Heart left ventricle (tissue), 16 donors: ENCODE measurements around the gene VTCN1. TPM values are rescaled to one million over a fixed set of nuclear protein-coding genes. Genes with fewer than 3 reads are reported as not detected.
A peak's percentile ranks its signal among the peaks of the same experiment; 100 is the strongest.

ENCODE experiments used
- ATAC-seq, 4 donors: fragments of 200-7000 bp; cut with Tn5 transposase; one replicate each; pipeline ENCODE4 v1.9.1; 2020 to 2022; ENCODE audit warnings: moderate library complexity in 4 of 4, mild to moderate bottlenecking in 3 of 4, moderate number of reproducible peaks in 1 of 4
- DNase-seq, 5 donors: peaks; one replicate each; pipeline ENCODE4 v3.0.0-alpha.2; 2020
- H3K27ac ChIP-seq, 12 donors: fragments of 200-600 bp; sonication (generic) in 4 of 12; one replicate each; pipeline versions ENCODE4 v1.5.0 to v1.8.0; 2016 to 2022; ENCODE audit warnings: mild to moderate bottlenecking in 2 of 12
- H3K27me3 ChIP-seq, 9 donors: fragments of 200-600 bp; sonication (generic) in 2 of 9; one replicate each; pipeline versions ENCODE4 v1.5.1 to v1.8.0; 2016 to 2022; ENCODE audit warnings: mild to moderate bottlenecking in 3 of 9
- H3K36me3 ChIP-seq, 9 donors: fragments of 200-600 bp; sonication (generic) in 2 of 9; one replicate each; pipeline versions ENCODE4 v1.5.0 to v1.8.0; 2018 to 2022; ENCODE audit warnings: mild to moderate bottlenecking in 2 of 9
- H3K4me1 ChIP-seq, 12 donors: fragments of 200-600 bp; sonication (generic) in 4 of 12; one replicate each; pipeline versions ENCODE4 v1.5.0 to v1.8.0; 2016 to 2022; ENCODE audit warnings: mild to moderate bottlenecking in 3 of 12
- H3K4me3 ChIP-seq, 12 donors: fragments of 200-600 bp; sonication (generic) in 4 of 12; one replicate each; pipeline versions ENCODE4 v1.5.0 to v1.8.0; 2017 to 2022; ENCODE audit warnings: mild to moderate bottlenecking in 9 of 12, moderate library complexity in 4 of 12
- H3K9me3 ChIP-seq, 12 donors: fragments of 200-600 bp; sonication (generic) in 4 of 12; one replicate each; pipeline versions ENCODE4 v1.5.0 to v1.8.0; 2016 to 2022; ENCODE audit warnings: mild to moderate bottlenecking in 1 of 12
- CTCF ChIP-seq, 12 donors: fragments of 200-600 bp; sonication (generic) in 4 of 12; IDR thresholded peaks; one replicate each; pipeline versions ENCODE4 v1.5.0 to v1.8.0; 2018 to 2022; ENCODE audit warnings: antibody characterized with exemption in 12 of 12, mild to moderate bottlenecking in 5 of 12
- POLR2A ChIP-seq, 2 donors: fragments of 450-650 bp; IDR thresholded peaks; one replicate each; pipeline ENCODE4 v1.6.1; 2017; ENCODE audit warnings: antibody characterized with exemption in 2 of 2, mild to moderate bottlenecking in 2 of 2, moderate library complexity in 2 of 2
- WGBS, 4 donors: extraction: QIAGEN DNeasy Blood & Tissue Kit in 2 of 4; methylation state at CpG; one replicate each; pipeline versions ENCODE4 v1.1.5 to v1.1.7; 2013 to 2018; 5-methylcytosine and 5-hydroxymethylcytosine counted together
- intact Hi-C, 10 donors: fragments of 100-400 bp; cut with DNase I; formaldehyde crosslinking; loops; one replicate each; pipeline versions ENCODE4 v1.11.1 to v1.14.2; 2022
- polyA plus RNA-seq, 2 donors: library from polyadenylated mRNA; stranded (reverse); fragments of 200-250 nt; gene quantifications; one replicate each; pipeline ENCODE4 v1.2.3, GENCODE V29; 2013
- total RNA-seq, 9 donors: library from RNA; depleted of rRNA in 2 of 9; stranded (reverse); fragments of >200 nt in 2 of 9; fragmentation: NEBNext Ultra II Directional in 3 of 9; extraction: Animal tissue kit (Norgen Biotek cat#: 25700) in 3 of 9; gene quantifications; one replicate each; pipeline versions ENCODE4 v1.1.0 to v1.2.4, GENCODE V29; 2016 to 2023
- donor health status: ischemic (EF 13 %, LVEDD 7.1; RV severe dilation, severe dysfunction).
- donor health status: healthy with polysubstance abuse.
- donor health status: DM: no; HTN: yes; CAD: no.
- donor health status: DM: no; HTN: no; CAD: no.
- donor health status: ischemic (EF 25% LVEDD 6.9; RV normal size, moderate dysfunction).
- donor health status: ischemic (EF 25% LVEDD 5.7; RV mildly dilated, moderate dysfunction).
- donor health status: healthy.
- donor health status: DM: yes; HTN: yes; CAD: no.
- donor health status: ischemic (EF 35%, LVEDD 5.7; RV mildly dilated, moderate dysfunction).
- donor health status: nonischemic (EF 11% LVEDD 7.7; RV severe dilation, severe dysfunction).
- donor health status: DM: yes; HTN: yes; CAD: no.
- donor health status: PGD.
- donor health status: ischemic (EF 29% LVEDD 5.4; RV normal size, mild dysfunction).
- donor health status: nonischemic (EF 23%, LVEDD 6.1; RV moderate dilation, normal function).

VTCN1 gene
- total and polyA plus RNA-seq, 11 donors = 0.09 to 0.16 TPM; not detected in 9

GRCh38 chr1:117225931-117226330, 15.2 kb upstream of the VTCN1 start:
- Histone ChIP-seq H3K36me3 (no peaks in the 10 kb centered on the region), H3K27ac (no peak overlapping the region), H3K9me3 (peaks cover 0 to 4% (median 0%) of the 10 kb centered on the region in 12 donors), H3K27me3 (no peaks in the 10 kb centered on the region), H3K4me1 (no peaks in the 10 kb centered on the region), H3K4me3 (no peak overlapping the region)
- intact Hi-C loops = no loop called here
- TF ChIP-seq POLR2A (IDR thresholded peaks at IDR 0.05) = no peak
- TF ChIP-seq CTCF (IDR thresholded peaks at IDR 0.05) = no peak
- ATAC-seq (no peak), DNase-seq (no peak)
- WGBS, 4 donors = 77 to 87% (median 81%) methylated on average over 4 of the region's 4 CpGs

DNA sequence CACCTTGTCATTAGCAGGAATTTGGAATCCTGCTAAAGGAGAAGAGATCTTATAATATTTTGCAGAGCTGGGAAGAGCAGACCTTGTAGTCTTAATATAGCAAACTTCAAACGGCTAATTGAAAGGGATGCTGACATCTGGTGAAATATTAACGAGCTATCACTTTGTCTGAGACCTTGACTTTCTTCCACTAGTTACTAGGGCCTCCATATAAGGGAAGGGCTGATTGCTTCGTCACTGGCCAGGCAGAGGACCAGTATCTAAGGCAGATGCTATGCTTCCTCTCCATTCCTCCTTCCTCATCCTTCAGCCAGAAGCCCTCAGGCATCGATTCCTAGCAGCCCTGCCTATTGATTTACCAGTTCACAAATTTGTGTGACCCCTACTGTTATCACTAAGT, 6.0 kb upstream of the VTCN1 start:
- intact Hi-C loops = no loop called here
- 49 to 53% (median 51%) methylated on average over 4 of the region's 4 CpGs for WGBS, 4 donors
- DNase-seq (no peak), ATAC-seq (peak in 2 of 4 donors; percentile 34 to 36)
- TF ChIP-seq POLR2A (IDR thresholded peaks at IDR 0.05) (no peak), CTCF (IDR thresholded peaks at IDR 0.05) (no peak)
- no peaks in the 10 kb centered on the region for H3K36me3 ChIP-seq
- H3K9me3 ChIP-seq = peaks cover 0 to 4% (median 0%) of the 10 kb centered on the region in 12 donors
- no peak overlapping the region for H3K4me3 ChIP-seq
- H3K27me3 ChIP-seq = no peaks in the 10 kb centered on the region
- peak overlapping the region in 5 of 12 donors; percentile 32 to 64 (median 59) for H3K27ac ChIP-seq
- H3K4me1 ChIP-seq = peaks cover 0 to 10% (median 0%) of the 10 kb centered on the region in 12 donors

DNA sequence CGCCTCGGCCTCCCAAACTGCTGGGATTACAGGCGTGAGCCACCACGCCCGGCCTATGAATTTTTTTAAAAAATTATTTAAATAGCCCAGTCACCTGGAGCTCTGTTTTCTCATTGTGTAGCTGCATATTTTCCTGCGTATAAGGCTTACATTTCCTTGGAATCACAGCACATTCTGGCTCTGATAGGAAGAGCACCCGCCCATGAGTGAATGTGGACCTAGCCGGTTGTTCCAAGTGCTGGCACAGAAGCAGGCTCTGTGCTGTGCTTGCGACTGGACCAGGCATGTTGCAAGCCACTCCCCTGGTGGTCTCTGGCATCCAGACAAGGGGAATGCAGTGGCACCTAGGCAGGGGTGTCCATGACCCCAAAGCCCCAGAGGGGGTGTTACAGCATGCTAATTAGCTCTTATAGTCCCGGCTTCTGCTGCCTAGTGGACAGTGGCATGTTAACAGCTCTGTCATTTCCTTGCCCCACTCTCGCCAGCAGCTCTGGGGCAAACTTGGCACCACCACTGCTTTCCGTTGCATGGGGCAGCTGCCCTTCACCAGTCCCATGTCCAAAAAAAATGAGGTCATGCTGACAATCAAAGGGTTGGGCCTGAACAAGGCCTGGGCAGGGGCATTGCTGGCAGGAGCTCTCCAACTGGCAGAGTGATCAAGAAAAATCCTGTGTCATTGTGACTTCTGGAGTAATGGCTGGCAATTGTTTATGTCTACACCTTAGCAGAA, 5.2 kb upstream of the VTCN1 start:
- DNase-seq (peak in 4 of 5 donors; percentile 25 to 71 (median 44)), ATAC-seq (peak; percentile 81 to 94 (median 92))
- WGBS, 4 donors = 67 to 78% (median 72%) methylated on average over 10 to 12 of the region's 12 CpGs
- Histone ChIP-seq H3K36me3 (no peaks in the 10 kb centered on the region), H3K9me3 (no peaks in the 10 kb centered on the region), H3K4me1 (peaks cover 0 to 10% (median 0%) of the 10 kb centered on the region in 12 donors), H3K27ac (peak overlapping the region in 6 of 12 donors; percentile 20 to 64 (median 48)), H3K27me3 (peaks cover 0 to 2% (median 0%) of the 10 kb centered on the region in 9 donors), H3K4me3 (no peak overlapping the region)
- TF ChIP-seq POLR2A (IDR thresholded peaks at IDR 0.05) (no peak), CTCF (IDR thresholded peaks at IDR 0.05) (peak in 1 of 12 donors; percentile 6)
- intact Hi-C loops = no loop called here

GRCh38 chr1:117215019-117215418, 4.3 kb upstream of the VTCN1 start:
- Histone ChIP-seq H3K27me3 (peaks cover 0 to 10% (median 0%) of the 10 kb centered on the region in 9 donors), H3K36me3 (no peaks in the 10 kb centered on the region), H3K9me3 (no peaks in the 10 kb centered on the region), H3K27ac (no peak overlapping the region), H3K4me3 (no peak overlapping the region), H3K4me1 (peaks cover 0 to 10% (median 0%) of the 10 kb centered on the region in 12 donors)
- 42 to 56% (median 45%) methylated on average over 3 of the region's 3 CpGs for WGBS, 4 donors
- DNase-seq (no peak), ATAC-seq (no peak)
- intact Hi-C loops = no loop called here
- TF ChIP-seq POLR2A (IDR thresholded peaks at IDR 0.05) (no peak), CTCF (IDR thresholded peaks at IDR 0.05) (no peak)
